ENCODE data around the gene WWOX.

DNA sequence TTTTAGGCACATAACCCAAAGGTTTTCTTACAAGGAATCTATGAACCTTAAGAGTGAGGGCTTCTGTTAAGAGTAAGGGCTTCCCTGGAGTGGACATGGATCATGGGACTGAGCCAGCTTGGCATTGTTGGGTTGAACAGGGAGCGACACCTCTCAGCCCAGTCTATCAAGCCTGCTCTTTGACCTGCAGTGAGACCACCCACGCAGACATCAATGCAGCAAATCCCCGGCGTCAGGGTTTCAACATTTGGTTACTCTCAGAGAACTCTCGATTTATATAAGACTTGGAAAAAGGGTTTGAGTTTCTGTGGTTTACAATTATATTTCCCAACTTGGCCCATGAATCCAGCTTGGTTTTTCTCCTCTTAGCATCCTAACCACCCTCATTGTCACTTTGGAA lies 299.9 kb downstream of the WWOX start:
- TF ChIP-seq CTCF (IDR thresholded peaks at IDR 0.05; ENCODE audit: insufficient read depth, low read depth, low read length) = no peak
- TF ChIP-seq EZH2 (IDR thresholded peaks at IDR 0.05; ENCODE audit: insufficient read depth, low read length) = no peak
